IPS DF 6.9 (cell line): Measurements from ENCODE around the gene CUZD1.

ENCODE experiments used
- DNase-seq: peaks from one replicate; pipeline ENCODE4 v3.0.0-alpha.2; 2013; ENCODE audit warnings: low read depth, low spot score
- H3K27ac ChIP-seq: one replicate; pipeline ENCODE4 v1.5.1; 2013; ENCODE audit warnings: low read length, control low read depth
- H3K27me3 ChIP-seq: 2 replicates; pipeline ENCODE4 v1.6.1; 2013; ENCODE audit warnings: mild to moderate bottlenecking, low read length; ENCODE audit not compliant: control insufficient read depth, insufficient read depth
- H3K36me3 ChIP-seq: 2 replicates; pipeline ENCODE4 v1.6.1; 2013; ENCODE audit warnings: low read length; ENCODE audit not compliant: control insufficient read depth, insufficient read depth
- H3K4me1 ChIP-seq: 2 replicates; pipeline ENCODE4 v1.6.1; 2013; ENCODE audit warnings: low read length; ENCODE audit not compliant: control insufficient read depth, insufficient read depth
- H3K4me3 ChIP-seq: 2 replicates; pipeline ENCODE4 v1.5.1; 2013; ENCODE audit warnings: mild to moderate bottlenecking, low read length
- H3K9me3 ChIP-seq: 2 replicates; pipeline ENCODE4 v1.6.1; 2013; ENCODE audit warnings: low read length, inconsistent platforms; ENCODE audit not compliant: control insufficient read depth, insufficient read depth
- WGBS: extraction: QIAGEN DNeasy Blood & Tissue Kit; methylation state at CpG from one replicate; pipeline ENCODE4 v1.1.7; 2013; ENCODE audit warnings: mixed read lengths, missing lambda C conversion rate; ENCODE audit not compliant: insufficient read length, insufficient coverage; 5-methylcytosine and 5-hydroxymethylcytosine counted together

The CUZD1 gene

DNA sequence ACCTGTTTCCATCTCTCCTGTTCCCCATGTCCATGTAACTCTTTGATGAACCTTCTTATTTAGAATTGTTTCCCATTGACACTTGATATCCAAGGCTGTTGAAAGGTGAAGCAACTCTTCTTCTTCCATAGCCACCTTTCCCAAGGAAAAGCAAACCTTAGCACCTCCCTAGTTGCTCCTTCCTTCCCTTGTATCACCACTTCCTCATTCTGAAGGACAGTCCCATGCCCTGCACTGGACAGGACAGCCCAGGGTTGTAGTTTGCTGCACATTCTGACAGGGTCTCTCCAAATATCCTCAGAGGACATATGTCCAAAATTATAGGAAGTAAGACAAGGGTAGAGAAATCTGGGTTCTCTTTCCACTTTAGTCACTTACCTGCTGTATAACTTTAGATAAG is 6.2 kb downstream of the CUZD1 start:
- no peak for DNase-seq
- no peak overlapping the region for H3K27ac ChIP-seq
- H3K36me3 ChIP-seq = no peaks in the 10 kb centered on the region
- no peak overlapping the region for H3K4me3 ChIP-seq
- H3K27me3 ChIP-seq = no peaks in the 10 kb centered on the region
- no peaks in the 10 kb centered on the region for H3K9me3 ChIP-seq
- H3K4me1 ChIP-seq = no peaks in the 10 kb centered on the region

DNA sequence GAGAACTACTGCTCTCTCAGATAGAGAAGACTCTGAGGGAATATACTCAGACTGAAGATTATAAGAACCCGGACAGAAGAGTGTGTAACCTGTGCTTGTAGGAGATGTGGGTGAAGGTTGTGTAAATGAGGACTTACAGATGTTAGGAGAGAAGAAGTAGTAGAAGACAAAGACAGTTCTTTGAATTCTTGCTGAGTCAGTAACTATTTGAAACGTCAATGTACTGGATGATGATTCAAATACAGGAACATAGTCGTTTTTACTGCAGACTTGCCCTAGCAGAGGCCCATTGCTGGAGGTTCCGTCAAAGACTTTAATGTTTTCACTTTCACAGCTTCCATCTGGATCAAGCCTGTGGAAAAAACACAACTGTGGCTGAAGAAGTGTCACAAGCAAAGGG is 6.8 kb downstream of the CUZD1 start:
- Histone ChIP-seq H3K36me3 (no peaks in the 10 kb centered on the region), H3K27me3 (no peaks in the 10 kb centered on the region), H3K9me3 (no peaks in the 10 kb centered on the region), H3K4me1 (no peaks in the 10 kb centered on the region), H3K27ac (no peak overlapping the region), H3K4me3 (no peak overlapping the region)
- WGBS = no CpG with 5 or more reads among the region's 4 CpGs
- DNase-seq = no peak

DNA sequence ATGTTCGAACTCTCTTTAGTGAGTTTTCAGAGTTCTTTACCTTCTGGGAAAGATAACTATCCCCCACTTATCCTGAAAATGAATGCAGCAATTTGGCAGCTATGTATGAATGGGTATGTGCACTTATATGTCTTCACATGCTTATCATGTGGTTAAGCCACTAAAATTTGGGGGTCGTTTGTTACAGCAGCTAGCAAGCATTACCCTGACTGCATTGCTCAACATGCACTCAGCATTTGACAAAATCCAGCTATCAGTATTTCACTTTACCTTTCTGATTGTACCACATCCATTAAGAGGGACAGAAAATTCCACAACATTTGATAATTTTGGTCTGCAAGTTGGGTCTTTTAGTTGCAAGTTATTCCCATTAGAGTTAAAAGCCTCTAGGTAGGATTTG is 9.7 kb downstream of the CUZD1 start:
- Histone ChIP-seq H3K27me3 (no peaks in the 10 kb centered on the region), H3K4me3 (no peak overlapping the region), H3K27ac (no peak overlapping the region), H3K4me1 (no peaks in the 10 kb centered on the region), H3K36me3 (peaks cover 2% of the 10 kb centered on the region; the same call in 1 of the 2 replicates), H3K9me3 (no peaks in the 10 kb centered on the region)
- WGBS = no CpG with 5 or more reads among the region's 2 CpGs
- DNase-seq = no peak

DNA sequence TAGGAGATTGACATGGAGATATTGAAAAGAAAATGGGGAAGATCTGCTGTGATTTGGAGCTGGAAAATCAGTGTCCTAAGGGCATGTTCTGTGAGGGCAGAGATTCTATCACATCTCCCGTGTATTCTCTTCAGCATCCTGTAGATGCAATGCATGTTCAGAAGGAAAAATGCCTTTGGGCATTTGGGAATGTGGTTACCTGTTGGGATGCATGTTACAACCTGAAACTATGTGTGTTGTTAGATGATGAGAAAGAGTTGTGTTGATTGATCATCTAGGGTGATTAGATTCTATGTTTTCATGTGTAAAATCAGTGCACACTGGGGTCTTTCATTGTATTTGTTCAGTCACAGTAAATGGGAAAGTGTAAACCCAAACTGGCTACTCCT is 14.7 kb downstream of the CUZD1 start:
- H3K4me1 ChIP-seq = peaks cover 3% of the 10 kb centered on the region; the same call in 1 of the 2 replicates
- no peak for DNase-seq
- no peak overlapping the region for H3K27ac ChIP-seq
- peaks cover 2% of the 10 kb centered on the region; the same call in 1 of the 2 replicates for H3K36me3 ChIP-seq
- WGBS = no CpG with 5 or more reads among the region's 1 CpG
- no peaks in the 10 kb centered on the region for H3K27me3 ChIP-seq
- no peak overlapping the region for H3K4me3 ChIP-seq
- H3K9me3 ChIP-seq = no peaks in the 10 kb centered on the region

DNA sequence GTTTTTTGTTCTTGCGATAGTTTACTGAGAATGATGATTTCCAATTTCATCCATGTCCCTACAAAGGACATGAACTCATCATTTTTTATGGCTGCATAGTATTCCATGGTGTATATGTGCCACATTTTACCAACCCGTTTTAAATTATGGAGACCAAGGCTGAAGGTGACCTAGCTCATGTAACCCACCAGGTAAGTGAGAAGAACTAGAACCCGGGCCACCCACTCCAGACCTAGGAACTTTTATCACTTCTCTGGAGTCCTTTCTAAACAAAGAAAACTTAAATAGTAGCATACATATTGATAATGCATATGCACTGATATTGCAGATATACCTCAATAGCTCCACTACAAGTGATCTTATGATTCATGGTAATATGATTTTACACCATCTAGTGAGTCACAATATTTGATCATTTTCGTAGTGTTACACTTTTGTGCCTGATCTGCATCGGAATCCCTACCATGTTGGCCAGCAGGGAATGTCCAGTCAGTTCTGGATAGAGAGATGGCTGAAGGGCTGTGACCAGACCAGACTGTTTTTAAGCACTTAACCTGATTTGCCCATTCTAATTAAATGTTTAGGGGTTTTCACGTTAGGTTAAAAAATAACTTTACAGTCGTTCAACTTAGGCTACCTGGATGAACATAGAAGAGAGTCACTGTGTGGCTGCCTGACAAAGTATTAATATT is 15.2 kb downstream of the CUZD1 start:
- DNase-seq = no peak
- WGBS = no CpG with 5 or more reads among the region's 7 CpGs
- no peak overlapping the region for H3K27ac ChIP-seq
- H3K36me3 ChIP-seq = peaks cover 2% of the 10 kb centered on the region; the same call in 1 of the 2 replicates
- no peaks in the 10 kb centered on the region for H3K9me3 ChIP-seq
- no peak overlapping the region for H3K4me3 ChIP-seq
- no peaks in the 10 kb centered on the region for H3K27me3 ChIP-seq
- H3K4me1 ChIP-seq = peaks cover 3% of the 10 kb centered on the region; the same call in 1 of the 2 replicates

DNA sequence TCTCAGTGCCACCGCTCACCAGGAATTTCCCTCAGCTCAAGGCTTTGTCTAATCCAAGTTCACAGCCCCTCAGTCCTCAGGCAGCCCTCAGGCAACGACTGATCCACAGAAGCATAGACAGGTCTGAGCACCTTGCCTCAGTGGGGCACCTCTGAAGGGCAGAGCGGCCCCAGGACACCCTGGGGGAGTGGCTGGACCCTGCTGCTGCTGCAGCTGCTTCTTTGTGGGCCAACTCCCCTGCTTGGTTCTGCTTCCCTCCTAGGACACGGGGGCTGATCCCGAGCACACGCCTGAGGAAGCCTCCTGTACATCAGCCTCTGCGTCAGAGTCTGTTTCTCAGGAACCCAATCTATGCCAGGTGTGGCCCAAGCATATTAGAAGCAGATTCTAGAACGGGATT is 16.2 kb downstream of the CUZD1 start:
- Histone ChIP-seq H3K27ac (no peak overlapping the region), H3K9me3 (no peaks in the 10 kb centered on the region), H3K27me3 (no peaks in the 10 kb centered on the region), H3K4me1 (peaks cover 3% of the 10 kb centered on the region; the same call in 1 of the 2 replicates), H3K4me3 (no peak overlapping the region), H3K36me3 (peaks cover 2% of the 10 kb centered on the region; the same call in 1 of the 2 replicates)
- WGBS = no CpG with 5 or more reads among the region's 8 CpGs
- no peak for DNase-seq

DNA sequence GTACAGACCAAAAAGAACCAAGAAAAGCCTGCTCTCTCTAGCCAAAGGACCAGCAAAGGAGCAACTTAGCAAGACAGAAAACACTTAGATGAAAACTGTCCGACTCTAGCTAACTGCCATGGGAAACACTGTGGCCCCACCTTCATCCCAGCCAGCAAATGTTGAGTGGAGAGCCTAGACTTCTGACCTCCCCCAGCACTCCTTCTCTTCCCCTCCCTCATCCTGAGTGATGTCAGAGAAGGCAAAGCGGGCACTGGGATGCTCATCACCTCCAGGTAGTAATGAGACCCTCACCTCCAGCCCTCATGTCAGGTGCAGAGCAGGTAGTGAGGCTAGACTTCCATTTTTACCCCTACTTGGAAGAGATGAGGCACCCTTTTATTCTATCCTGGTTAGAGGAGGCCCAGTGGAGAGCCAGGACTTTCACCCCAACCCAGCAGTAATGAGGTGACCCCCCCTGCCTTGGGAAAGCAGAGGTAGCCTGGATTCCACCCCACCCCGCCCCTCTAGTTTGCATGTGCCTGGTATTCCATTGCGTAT is 16.9 kb downstream of the CUZD1 start:
- Histone ChIP-seq H3K27ac (no peak overlapping the region), H3K4me3 (no peak overlapping the region), H3K36me3 (peaks cover 2% of the 10 kb centered on the region; the same call in 1 of the 2 replicates), H3K4me1 (peaks cover 3% of the 10 kb centered on the region; the same call in 1 of the 2 replicates), H3K9me3 (no peaks in the 10 kb centered on the region), H3K27me3 (no peaks in the 10 kb centered on the region)
- DNase-seq = no peak
- WGBS = no CpG with 5 or more reads among the region's 4 CpGs

DNA sequence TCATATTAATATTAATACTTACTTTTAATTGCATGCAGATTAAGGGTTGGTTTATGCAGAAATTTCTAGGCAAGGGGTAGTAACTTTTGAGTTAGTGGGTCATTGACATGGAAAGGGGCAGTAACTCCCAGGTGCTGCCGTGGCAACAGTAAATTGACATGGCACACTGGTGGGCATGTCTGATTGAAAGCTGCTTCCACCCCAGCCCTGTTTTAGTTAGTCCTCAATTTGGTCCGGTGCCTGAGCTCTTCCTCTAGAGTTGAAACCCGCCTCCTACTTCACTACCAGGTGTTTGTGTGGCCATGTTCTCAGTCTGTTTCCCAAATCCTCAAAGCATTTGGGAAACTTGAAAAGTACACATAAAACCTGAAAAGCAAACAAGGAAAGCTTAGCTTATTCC is 18.4 kb downstream of the CUZD1 start:
- Histone ChIP-seq H3K4me3 (no peak overlapping the region), H3K36me3 (no peaks in the 10 kb centered on the region), H3K27me3 (no peaks in the 10 kb centered on the region), H3K9me3 (no peaks in the 10 kb centered on the region), H3K27ac (no peak overlapping the region), H3K4me1 (peaks cover 3% of the 10 kb centered on the region; the same call in 1 of the 2 replicates)
- no peak for DNase-seq
- no CpG with 5 or more reads among the region's 3 CpGs for WGBS

DNA sequence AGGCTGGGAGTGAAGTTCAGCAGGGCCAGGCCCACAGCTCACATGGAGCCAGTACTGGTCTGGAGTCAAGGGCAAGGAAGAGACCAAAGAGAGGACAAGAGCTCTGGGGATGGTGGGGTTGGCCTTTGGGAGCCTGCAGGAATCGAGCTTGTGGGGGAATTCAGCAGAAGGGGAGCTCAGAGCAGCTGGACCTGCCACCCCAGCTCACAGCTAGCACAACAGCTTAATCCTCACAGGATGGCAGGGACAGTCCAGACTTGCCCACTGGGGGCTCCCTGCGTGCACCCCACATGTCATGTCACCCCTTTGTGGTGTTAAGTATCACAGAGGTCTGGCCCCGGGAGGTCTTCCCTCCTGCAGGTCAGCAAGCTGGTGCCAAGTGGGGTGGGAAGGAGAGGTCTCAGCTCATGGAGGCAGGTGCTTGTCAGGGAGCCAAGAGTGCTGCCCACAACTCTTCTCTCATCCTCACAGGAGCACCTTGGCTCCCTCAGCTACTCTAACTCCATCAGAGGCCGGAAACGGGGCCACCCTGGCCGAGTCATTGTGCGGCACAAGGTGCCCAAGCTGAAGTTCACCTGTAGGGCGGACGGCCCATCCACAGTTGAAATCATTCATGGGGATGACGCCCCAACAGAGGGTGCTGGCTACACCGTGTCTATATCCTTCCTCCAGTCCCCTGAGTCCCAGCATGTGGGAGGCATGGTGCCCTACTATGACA is 22.5 kb downstream of the CUZD1 start:
- Histone ChIP-seq H3K27me3 (no peaks in the 10 kb centered on the region), H3K9me3 (no peaks in the 10 kb centered on the region), H3K4me3 (no peak overlapping the region), H3K4me1 (no peaks in the 10 kb centered on the region), H3K27ac (no peak overlapping the region), H3K36me3 (no peaks in the 10 kb centered on the region)
- WGBS = no CpG with 5 or more reads among the region's 11 CpGs
- no peak for DNase-seq

DNA sequence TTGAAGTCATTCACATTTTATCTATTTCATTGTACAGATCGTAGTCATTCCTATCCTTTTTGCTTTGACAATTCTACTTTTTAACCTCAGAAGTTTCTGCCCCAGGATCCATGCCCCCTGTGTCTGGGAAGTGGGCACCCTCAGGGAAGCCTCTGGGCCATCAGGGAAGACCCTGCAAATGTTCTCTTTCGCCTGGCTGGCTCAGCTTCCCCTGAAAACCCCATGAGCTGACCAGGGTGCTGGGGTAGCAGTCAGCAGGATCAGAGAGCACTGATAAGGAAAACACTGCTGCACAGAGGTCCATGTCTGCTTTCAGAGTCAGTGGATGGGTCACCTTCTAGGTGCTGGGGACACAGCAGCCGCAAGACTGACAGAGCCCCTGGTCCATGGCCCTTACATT is 23.8 kb downstream of the CUZD1 start:
- Histone ChIP-seq H3K27me3 (no peaks in the 10 kb centered on the region), H3K4me3 (no peak overlapping the region), H3K9me3 (no peaks in the 10 kb centered on the region), H3K36me3 (no peaks in the 10 kb centered on the region), H3K27ac (no peak overlapping the region), H3K4me1 (no peaks in the 10 kb centered on the region)
- DNase-seq = no peak
- WGBS = no CpG with 5 or more reads among the region's 3 CpGs
